SIG-M5 (cell line): ENCODE results near the gene MMS19.
"Not testable (repeated sequence)": the region's sequence is repeated elsewhere in the genome, so short reads cannot be mapped to it uniquely, and the experiment has no call there.

Source experiments
- DNase-seq: peaks from one replicate; lab custom pipeline; 2025; lab: John Stamatoyannopoulos, UW

The MMS19 gene

DNA sequence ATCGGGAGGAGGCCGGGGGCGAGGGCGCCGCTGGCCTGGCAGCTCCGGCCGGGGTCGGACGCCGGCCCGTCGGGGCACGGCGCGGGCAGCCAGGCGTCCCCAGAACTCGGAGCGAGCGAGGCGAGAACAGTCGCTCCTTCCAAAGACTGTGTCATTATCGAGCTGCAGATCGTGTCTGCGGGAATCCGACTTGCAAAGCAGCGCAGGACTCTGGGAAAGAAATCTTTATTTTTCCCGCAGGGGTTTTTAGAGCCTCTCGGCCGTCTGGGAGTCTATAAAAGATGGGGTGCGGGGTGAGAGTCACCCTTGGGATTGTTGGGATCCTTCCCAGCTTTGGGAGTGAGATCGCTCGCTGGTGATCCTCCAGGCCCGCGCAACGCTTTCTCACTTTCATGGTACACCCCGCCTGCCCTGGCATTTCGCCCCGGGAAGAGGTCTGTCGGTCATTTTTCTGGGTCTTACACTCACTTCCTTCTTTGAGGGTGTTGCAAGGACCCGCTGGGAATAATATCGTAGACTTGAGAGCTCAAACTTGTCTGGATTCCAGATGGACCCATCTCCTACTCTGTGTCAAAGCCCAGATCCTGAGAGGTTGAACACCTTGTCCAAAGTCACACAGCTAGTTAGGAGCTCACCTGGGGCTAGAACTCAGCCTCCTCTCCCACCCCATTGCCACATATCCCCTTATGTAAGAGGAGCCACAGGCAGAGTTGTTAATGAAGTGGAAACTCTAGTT, 1.5 kb upstream of the MMS19 start:
- no peak for DNase-seq

DNA sequence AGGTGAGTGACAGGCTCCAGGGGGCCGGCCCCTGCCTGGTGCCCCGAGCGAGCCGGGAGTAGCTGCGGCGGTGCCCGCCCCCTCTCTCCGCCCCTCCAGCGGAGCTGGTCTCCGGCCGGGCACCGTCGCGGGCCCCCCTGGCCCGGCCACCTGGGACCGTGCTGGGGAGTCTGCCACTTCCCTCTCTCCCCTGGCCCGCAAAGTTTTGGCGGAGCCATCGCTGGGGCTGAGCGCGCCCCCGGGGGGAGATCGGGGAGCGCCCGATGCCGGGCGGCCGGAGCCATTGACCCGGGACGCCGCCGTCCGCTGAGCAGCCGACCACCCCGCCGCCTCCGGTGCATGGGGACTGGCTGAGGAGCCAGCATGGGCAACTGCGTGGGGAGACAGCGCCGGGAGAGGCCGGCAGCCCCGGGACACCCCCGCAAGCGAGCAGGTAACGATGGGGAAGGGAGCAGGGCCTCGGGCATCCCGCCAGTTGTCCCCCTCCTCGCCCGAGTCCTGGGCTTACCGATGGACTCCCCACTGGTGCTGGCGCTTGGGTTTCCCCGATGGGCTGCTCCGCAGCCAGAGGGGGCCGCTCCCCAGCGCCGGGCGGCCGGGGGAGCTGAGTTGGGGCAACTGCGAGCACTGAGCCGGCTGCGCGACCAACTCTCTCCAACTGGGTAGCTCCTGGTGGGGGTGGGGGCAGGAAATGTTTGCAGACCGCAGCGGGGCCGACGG, 779 bp upstream of the MMS19 start, which contains the start of gene UBTD1:
UBTD1 (plus strand) TSS at position 84 of the 720 bp plus-strand sequence; CDS start at position 364, 280 bp downstream.
- DNase-seq, result no peak

- peak; percentile 18 for DNase-seq
Observed at GRCh38 chr10:97497572-97498075, 598 bp downstream of the MMS19 start.

DNA sequence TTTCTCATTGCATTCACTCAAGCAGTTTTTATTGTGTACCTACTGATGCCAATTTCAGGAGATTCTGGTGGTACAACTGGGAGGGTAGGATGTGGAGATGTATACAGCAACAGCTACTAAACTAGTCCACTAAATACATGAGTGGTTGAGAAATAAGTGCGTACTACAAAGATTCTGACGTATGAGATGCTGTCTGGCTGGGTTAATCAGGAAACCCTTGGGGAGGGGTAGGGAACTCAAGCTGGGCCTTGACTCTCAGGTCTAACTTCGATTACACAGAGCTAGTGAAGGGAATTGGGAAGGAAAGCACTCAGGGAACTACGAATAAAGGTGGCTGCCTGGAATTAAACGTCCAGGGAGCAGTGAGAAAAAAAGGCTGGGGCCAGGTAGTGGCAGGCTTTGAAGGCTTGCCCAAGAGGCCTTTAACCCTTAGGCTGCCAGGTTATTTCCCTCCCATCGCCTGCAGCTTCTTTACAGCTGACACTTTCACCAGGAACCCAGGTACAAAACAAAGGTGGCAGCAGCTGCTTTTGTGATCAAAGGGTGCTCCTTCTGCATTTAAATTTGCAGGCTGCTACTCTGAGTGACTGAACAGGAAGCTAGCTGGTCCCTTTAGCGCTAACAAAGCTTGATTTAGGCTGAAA, 3.2 kb downstream of the MMS19 start:
- no peak for DNase-seq

DNA sequence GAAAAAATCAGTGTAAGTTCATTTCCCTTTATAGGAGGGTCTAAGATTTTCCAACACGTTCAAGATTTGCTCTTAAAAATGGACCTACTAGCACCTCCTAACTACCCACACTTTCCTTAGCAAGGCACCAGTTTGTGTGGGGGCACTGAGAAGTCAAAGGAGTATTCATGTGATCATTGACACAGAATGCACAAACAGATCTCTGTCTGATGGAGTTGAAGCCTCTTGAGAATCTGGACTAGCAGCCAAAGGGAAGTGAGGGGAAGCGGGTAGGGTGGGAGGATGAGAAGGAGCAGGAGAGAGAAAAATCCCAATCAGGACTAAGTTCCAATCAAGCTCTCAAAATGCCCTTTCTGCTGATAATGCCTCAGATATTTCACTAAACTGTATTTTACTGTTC, 4.1 kb downstream of the MMS19 start:
- DNase-seq, result no peak

GRCh38 chr10:97490592-97490991, 7.6 kb downstream of the MMS19 start:
- no peak for DNase-seq

DNA sequence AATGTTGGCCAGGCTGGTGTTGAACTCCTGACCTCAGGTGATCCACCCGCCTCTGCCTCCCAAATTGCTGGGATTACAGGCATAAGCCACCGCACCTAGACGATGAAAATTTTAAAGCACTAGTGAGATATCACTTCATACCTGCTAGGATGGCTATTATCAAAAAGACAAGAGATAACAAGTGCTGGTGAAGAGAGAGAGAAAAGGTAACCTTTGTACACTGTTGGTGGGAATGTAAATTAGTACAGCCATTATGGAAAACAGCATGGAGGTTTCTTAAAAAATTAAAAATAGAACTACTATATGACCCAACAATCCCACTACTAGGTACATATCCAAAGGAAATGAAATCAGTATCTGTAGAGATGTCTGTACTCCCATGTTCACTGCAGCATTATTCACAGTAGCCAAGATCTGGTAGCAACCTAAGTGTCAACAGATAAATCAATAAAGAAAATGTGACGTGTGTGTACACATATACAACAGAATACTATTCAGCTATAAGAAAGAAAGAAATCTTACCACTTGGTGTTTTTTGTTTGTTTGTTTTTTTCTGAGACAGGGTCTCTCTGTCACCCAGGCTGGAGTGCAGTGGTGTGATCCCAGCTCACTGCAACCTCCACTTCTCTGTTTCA, 12.5 kb downstream of the MMS19 start:
- no peak for DNase-seq

DNA sequence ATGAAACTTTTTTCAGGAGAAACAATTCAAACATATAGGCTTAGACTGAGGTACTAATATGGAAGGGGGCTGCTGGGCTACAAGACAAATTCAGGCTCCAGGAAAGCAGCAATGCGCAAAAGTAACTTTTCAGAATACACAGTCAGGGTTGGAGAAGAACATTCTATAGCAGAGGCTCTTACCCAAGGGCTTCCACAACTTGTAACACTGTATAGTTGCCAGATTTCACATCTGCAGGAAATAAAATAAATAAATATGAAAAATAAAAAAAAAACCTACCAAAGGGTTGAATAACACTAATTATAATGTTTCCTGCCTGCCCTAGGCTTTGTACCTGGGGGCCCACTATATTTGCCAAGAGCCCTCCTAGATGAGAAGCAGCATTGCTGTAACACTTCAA, 14.3 kb downstream of the MMS19 start:
- DNase-seq, result no peak

DNA sequence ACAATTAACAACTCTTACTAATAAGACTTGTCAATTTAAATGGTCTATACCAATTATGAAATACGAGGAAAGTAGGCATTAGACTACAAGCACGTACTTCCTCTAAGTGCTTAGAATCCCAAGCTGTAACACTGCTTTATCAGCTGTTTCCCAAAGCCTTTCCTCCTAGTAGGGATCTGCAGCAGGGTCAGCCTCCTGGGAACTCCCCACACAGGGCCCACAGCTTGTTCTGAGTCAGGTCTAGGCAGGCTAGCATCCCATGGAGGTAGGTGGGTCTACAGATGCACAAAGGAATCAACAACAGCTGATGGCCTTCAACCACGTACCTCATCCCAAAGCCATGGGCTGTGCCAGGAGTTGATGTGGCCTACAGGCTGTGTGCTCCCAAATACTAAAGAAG, 14.7 kb downstream of the MMS19 start:
- DNase-seq, result no peak

DNA sequence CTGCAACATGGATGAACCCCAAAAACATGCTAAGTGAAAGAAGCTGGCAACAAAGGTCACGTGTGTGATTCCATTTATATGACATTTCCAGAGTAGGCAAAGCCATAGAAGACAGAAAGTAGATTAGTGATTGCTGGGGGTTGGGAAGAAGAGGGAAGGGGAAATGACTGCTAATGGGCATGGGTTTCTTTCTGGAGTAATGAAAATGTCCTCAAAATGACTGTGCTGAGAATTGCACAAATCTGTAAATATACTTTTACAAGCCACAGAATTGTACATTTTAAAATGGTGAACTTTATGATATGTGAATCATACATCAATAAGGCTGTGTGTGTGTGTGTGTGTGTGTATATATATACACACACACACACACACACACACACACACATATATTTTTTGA, 15.8 kb downstream of the MMS19 start:
- no peak for DNase-seq

DNA sequence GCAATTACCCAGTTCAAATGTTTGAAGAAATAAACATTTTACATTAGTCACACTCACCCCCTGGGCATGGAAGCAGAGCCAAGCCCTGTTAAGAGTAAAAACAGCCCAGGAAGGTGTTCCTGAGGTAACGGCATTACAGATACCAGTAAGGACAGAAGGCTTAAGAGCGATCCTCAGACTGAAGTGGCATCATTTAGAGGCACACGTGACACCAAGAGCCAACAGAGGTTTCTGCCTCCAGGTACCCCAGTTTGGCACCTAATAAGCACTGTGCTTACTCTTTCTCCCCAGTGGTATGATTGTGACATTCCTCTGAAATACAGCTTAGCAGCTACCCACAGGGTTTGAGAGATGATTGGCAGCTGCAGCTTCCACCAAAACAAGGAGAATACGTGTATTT, 17.2 kb downstream of the MMS19 start:
- DNase-seq, result no peak

- DNase-seq, result no peak
Observed at GRCh38 chr10:97479939-97480338, 18.3 kb downstream of the MMS19 start.

GRCh38 chr10:97479410-97479809, 18.8 kb downstream of the MMS19 start:
- not testable (repeated sequence) for DNase-seq

DNA sequence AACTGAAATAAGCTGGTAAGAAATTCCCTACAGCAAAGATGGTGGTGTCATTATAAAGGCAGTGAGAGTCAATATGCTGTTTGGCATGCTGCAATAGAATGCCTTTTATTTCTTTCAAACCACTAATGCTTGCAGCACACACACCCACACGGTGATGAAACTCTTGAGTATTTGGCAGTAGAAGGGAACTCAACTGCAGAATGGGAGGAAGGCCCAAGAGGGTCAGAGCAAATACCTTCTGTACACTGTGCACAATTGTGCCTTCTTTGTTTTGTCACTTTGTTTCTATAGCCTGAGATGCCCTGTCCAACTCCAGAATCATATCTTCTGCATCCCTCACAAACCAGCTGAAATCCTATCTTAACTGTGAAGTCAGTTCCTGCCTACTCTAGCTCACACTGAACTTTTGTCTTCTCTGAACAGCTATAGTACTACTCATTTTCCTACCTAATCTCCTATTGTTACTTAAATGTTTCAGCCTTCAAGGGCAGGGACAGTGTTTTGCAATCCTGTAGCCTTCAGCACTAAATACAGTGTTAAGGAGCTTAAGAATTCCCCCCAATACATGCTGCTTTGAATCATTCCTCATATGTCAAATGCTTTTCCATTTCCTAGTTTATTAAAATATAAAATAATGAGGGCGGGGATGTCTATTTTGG, 22.2 kb downstream of the MMS19 start:
- no peak for DNase-seq

GRCh38 chr10:97474918-97475317, 23.3 kb downstream of the MMS19 start:
- DNase-seq, result no peak

DNA sequence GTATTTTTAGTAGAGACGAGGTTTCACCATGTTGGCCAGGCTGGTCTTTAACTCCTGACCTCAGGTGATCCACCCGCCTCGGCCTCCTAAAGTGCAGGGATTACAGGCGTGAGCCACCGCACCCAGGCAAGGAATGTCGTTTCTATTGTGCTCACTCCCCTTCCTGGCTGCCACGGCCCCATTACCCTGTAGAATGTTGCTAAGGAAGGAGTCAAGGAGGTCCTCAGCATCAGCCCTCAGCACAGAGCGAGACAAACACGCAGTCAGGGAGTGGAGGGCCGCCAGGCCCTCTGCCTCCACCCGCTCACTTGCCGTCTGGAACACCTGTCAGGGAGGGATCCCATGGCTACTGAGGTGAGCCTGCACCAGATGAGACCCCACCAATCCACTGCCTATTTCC, 29.4 kb downstream of the MMS19 start:
- not testable (repeated sequence) for DNase-seq

- DNase-seq, result no peak
Observed at GRCh38 chr10:97468162-97468561, 30.1 kb downstream of the MMS19 start.

DNA sequence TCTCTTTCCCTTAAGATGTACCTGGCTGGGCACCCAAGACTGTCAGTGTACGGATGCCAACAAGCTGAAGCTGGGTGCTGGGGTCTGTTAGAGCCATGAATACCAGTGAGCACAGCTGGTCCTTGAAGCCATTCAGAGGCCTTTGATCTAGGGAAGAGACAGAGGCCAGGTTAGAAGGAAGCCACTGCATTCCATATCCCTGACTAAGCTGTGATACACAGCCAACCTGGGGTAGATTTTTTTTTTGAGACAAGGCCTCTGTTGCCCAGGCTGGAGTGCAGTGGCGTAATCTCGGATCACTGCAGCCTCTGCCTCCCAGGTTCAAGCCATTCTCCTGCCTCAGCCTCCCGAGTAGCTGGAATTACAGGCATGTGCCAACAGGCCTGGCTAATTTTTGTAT, 31.5 kb downstream of the MMS19 start:
- DNase-seq, result no peak

DNA sequence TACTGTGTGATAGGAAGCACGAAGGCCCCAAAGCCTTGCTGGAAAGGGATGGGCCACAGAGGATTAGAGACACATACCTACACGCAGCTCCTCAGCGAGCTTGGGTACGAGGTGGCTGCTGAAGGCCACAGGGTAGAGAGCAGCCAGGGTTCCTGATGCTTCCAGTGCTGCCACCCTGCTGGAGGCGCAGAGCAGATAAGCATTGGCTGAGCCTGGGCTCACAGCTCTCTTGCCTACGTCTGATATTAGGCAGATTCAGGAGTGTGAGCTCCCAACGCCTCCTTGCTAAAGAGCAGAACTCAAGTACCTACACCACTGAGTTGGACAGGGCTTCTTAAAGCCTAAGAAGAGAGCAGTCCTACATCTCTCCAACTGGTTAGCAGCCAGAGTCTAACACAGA, 32.2 kb downstream of the MMS19 start:
- no peak for DNase-seq

GRCh38 chr10:97464226-97464625, 34.0 kb downstream of the MMS19 start:
- DNase-seq, result no peak

DNA sequence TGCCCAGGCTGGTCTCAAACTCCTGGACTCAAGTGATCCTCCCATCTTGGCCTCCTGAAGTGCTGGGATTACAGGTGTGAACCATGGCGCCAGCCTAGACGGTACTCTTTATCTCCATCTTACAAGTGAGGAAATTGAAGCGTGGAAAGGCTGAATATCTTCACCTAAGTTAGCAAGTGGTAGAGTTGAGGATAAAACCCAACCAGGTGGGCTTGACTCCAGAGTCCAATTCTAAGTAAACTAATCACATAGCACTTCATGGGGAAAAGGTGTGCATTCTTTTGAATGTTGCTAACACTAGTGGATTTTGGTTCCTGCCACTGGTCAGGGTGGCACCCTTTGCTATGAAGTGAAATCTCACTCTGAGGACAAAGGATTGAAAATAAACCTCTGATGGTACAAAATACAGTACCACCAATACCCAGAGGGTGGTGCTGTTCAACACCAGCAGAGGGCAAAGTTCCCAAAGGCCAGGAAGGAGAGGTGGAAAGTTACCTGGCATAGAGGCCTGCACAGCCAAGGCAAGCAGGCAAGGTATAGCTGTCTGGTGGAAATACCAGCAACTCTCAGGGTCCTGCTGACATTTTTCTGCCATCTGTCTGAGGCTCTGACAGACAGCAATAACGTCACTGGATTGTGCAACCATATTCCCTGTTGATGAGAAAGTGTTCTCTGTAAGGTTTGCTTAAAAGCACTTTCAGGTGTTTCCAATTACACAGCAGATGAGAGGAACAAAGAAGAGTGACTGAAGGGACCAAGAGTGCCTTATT, 34.7 kb downstream of the MMS19 start:
- no peak for DNase-seq
